ENCODE results near the gene ASTN2. TPM values are rescaled to one million over a fixed set of nuclear protein-coding genes. Genes with fewer than 3 reads are reported as not detected.

ASTN2 gene
- total RNA-seq, 4 donors from 2014 or later = 4.0 to 7.0 (median 4.9) TPM

GRCh38 chr9:116434314-116434713 lies 980.5 kb downstream of the ASTN2 start:
- TF ChIP-seq POLR2AphosphoS5 (IDR thresholded peaks at IDR 0.05) (no peak), EP300 (IDR thresholded peaks at IDR 0.05) (no peak), POLR2A (IDR thresholded peaks at IDR 0.05) (no peak)
- TF ChIP-seq, protein P1, sequence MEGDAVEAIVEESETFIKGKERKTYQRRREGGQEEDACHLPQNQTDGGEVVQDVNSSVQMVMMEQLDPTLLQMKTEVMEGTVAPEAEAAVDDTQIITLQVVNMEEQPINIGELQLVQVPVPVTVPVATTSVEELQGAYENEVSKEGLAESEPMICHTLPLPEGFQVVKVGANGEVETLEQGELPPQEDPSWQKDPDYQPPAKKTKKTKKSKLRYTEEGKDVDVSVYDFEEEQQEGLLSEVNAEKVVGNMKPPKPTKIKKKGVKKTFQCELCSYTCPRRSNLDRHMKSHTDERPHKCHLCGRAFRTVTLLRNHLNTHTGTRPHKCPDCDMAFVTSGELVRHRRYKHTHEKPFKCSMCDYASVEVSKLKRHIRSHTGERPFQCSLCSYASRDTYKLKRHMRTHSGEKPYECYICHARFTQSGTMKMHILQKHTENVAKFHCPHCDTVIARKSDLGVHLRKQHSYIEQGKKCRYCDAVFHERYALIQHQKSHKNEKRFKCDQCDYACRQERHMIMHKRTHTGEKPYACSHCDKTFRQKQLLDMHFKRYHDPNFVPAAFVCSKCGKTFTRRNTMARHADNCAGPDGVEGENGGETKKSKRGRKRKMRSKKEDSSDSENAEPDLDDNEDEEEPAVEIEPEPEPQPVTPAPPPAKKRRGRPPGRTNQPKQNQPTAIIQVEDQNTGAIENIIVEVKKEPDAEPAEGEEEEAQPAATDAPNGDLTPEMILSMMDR (IDR thresholded peaks at IDR 0.05) = no peak
- H3K27ac ChIP-seq = no peak overlapping the region
- H3K27me3 ChIP-seq = no peaks in the 10 kb centered on the region
- no peak overlapping the region for H3K4me3 ChIP-seq
- no peaks in the 10 kb centered on the region for H3K9me3 ChIP-seq
- WGBS, 2 donors (ENCODE audit: low coverage in 1 of 2) = 79% methylated on average over 4 of the region's 4 CpGs
- no peaks in the 10 kb centered on the region for H3K4me1 ChIP-seq
- peaks cover 0 to 18% of the 10 kb centered on the region in 2 donors for H3K36me3 ChIP-seq
- ATAC-seq = no peak

DNA sequence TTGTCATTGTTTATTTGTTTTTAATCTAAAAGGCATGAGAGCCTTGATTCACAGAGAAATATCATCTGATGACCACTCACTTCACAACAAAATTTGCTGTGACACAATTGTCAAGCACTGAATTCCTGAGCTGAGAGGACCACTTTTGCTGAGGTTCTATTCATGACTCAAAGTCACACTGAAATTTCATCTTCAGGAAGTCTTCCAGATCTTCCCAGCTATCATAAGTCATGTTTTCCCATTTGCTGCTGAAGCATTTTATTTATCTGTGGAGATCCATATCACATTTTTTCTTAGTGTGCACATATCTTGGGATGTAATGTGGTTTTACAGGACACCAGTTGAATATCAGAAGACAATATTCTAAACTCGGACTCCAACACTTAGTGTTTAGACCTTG lies 982.8 kb downstream of the ASTN2 start:
- H3K36me3 ChIP-seq = peaks cover 0 to under 1% of the 10 kb centered on the region in 2 donors
- no peak overlapping the region for H3K27ac ChIP-seq
- no peak overlapping the region for H3K4me3 ChIP-seq
- TF ChIP-seq, protein P1 (IDR thresholded peaks at IDR 0.05) = no peak
- TF ChIP-seq EP300 (IDR thresholded peaks at IDR 0.05) = no peak
- no peak for TF ChIP-seq POLR2AphosphoS5 (IDR thresholded peaks at IDR 0.05)
- TF ChIP-seq POLR2A (IDR thresholded peaks at IDR 0.05) = no peak
- 75 to 79% methylated on average over 1 of the region's 1 CpG for WGBS, 2 donors (ENCODE audit: low coverage in 1 of 2)
- no peaks in the 10 kb centered on the region for H3K9me3 ChIP-seq
- no peaks in the 10 kb centered on the region for H3K27me3 ChIP-seq
- ATAC-seq = no peak
- no peaks in the 10 kb centered on the region for H3K4me1 ChIP-seq

DNA sequence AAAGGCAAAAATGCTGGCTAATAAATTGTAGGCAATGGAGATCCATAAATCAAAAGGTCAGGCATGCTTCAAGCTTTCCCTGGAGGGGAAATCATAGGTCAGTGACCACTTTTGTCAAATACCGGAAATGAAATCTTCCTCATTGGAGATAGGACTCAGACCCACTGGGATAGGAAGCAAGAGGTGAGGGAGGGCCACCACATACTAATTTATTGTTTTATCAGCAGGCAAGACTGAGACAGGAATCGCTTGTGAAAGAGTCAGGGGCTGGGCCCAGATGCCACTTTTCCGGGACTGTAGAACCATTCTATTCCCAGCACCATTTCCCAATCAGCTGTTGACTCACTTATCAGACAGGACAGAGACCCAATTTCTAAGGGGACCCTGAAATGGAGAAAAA lies 984.0 kb downstream of the ASTN2 start:
- no peak overlapping the region for H3K27ac ChIP-seq
- TF ChIP-seq POLR2AphosphoS5 (IDR thresholded peaks at IDR 0.05) (no peak), EP300 (IDR thresholded peaks at IDR 0.05) (no peak), POLR2A (IDR thresholded peaks at IDR 0.05) (no peak)
- TF ChIP-seq, protein P1 (IDR thresholded peaks at IDR 0.05) = no peak
- no peaks in the 10 kb centered on the region for H3K27me3 ChIP-seq
- WGBS, 2 donors (ENCODE audit: low coverage in 1 of 2) = 85 to 100% methylated on average over 1 to 3 of the region's 3 CpGs
- no peak overlapping the region for H3K4me3 ChIP-seq
- no peaks in the 10 kb centered on the region for H3K4me1 ChIP-seq
- ATAC-seq = no peak
- H3K9me3 ChIP-seq = no peaks in the 10 kb centered on the region
- H3K36me3 ChIP-seq = peaks cover 0 to 1% of the 10 kb centered on the region in 2 donors

DNA sequence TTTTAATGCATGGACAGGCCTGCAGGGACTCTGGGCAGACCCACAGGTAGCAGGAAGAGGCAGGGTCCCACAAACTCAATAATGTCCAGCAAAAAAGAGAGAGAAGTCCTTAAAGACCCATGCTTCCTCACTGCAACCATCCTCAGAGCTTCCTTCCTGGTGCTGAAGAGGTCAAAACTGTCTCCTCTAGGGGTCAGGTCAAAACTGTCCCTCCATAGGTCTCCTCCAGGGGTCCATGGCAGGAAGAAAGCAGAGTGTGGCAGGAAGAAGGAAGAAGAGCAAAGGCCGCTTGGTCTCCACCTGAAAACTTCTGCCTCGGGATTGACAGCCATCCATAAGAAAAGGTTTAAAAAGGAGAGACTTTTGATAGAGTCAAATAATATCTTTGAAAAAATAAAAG lies 989.6 kb downstream of the ASTN2 start:
- no peak overlapping the region for H3K27ac ChIP-seq
- H3K36me3 ChIP-seq = peaks cover 0 to 18% of the 10 kb centered on the region in 2 donors
- no peaks in the 10 kb centered on the region for H3K9me3 ChIP-seq
- H3K27me3 ChIP-seq = no peaks in the 10 kb centered on the region
- H3K4me1 ChIP-seq = no peaks in the 10 kb centered on the region
- H3K4me3 ChIP-seq = no peak overlapping the region
- no peak for ATAC-seq
- TF ChIP-seq POLR2AphosphoS5 (IDR thresholded peaks at IDR 0.05) = no peak
- 90% methylated on average over 2 of the region's 2 CpGs; no CpG with 5 or more reads in 1 of the 2 donors for WGBS, 2 donors (ENCODE audit: low coverage in 1 of 2)

GRCh38 chr9:116423149-116423548 lies 991.7 kb downstream of the ASTN2 start:
- Histone ChIP-seq H3K27me3 (no peaks in the 10 kb centered on the region), H3K27ac (no peak overlapping the region), H3K4me1 (no peaks in the 10 kb centered on the region), H3K4me3 (no peak overlapping the region), H3K36me3 (peaks cover 0 to 30% of the 10 kb centered on the region in 2 donors), H3K9me3 (no peaks in the 10 kb centered on the region)
- no peak for ATAC-seq
- WGBS, 2 donors (ENCODE audit: low coverage in 1 of 2) = 83 to 100% methylated on average over 1 of the region's 1 CpG
- TF ChIP-seq EP300 (IDR thresholded peaks at IDR 0.05) = no peak
- TF ChIP-seq POLR2A (IDR thresholded peaks at IDR 0.05) = no peak
- no peak for TF ChIP-seq POLR2AphosphoS5 (IDR thresholded peaks at IDR 0.05)
- TF ChIP-seq, protein P1 (IDR thresholded peaks at IDR 0.05) = no peak
